Measurements from ENCODE around the gene CTDSPL. TPM values are rescaled to one million over a fixed set of nuclear protein-coding genes. Genes with fewer than 3 reads are reported as not detected.
"Not testable (repeated sequence)": the region's sequence is repeated elsewhere in the genome, so short reads cannot be mapped to it uniquely, and the experiment has no call there.

The CTDSPL gene
- total and polyA plus RNA-seq, 2 donors from 2014 or later: 55.9 to 78.3 TPM

DNA sequence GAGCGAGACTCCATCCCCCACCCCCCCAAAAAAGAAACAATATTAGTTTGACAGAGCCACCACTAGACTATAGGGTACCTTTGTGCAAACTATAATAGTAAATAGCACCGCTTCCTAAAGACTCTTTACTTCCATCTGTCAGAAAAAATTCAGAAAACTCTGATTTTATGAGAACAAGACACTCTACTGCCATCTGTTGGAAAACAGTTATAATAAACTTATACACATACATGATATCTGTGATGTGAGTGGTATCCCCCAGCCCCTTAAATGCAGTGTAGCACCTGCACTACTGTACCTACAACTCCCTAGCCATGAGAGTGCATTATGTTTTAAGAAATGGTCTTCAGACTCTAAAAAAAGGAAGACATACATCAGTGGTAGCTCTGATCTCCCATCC is 47.1 kb upstream of the CTDSPL start:
- intact Hi-C loops (cut with DNase I): no loop called here
- H3K4me3 ChIP-seq (ENCODE audit: low read length in 3 of 3): no peak overlapping the region
- H3K9me3 ChIP-seq (ENCODE audit: control insufficient read depth in 2 of 3, insufficient read depth in 1 of 3, low read length in 3 of 3): no peaks in the 10 kb centered on the region
- no peak overlapping the region for H3K9ac ChIP-seq (ENCODE audit: low read length in 3 of 3)
- H3K27ac ChIP-seq (ENCODE audit: low read depth in 2 of 2, low read length in 2 of 2): no peak overlapping the region
- peaks cover 0 to 7% (median 0%) of the 10 kb centered on the region in 3 donors for H3K4me1 ChIP-seq (ENCODE audit: control insufficient read depth in 2 of 3, insufficient read depth in 2 of 3, low read depth in 1 of 3, low read length in 3 of 3)
- TF ChIP-seq, protein P1, sequence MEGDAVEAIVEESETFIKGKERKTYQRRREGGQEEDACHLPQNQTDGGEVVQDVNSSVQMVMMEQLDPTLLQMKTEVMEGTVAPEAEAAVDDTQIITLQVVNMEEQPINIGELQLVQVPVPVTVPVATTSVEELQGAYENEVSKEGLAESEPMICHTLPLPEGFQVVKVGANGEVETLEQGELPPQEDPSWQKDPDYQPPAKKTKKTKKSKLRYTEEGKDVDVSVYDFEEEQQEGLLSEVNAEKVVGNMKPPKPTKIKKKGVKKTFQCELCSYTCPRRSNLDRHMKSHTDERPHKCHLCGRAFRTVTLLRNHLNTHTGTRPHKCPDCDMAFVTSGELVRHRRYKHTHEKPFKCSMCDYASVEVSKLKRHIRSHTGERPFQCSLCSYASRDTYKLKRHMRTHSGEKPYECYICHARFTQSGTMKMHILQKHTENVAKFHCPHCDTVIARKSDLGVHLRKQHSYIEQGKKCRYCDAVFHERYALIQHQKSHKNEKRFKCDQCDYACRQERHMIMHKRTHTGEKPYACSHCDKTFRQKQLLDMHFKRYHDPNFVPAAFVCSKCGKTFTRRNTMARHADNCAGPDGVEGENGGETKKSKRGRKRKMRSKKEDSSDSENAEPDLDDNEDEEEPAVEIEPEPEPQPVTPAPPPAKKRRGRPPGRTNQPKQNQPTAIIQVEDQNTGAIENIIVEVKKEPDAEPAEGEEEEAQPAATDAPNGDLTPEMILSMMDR (IDR thresholded peaks at IDR 0.05; ENCODE audit: borderline replicate concordance, extremely low read depth, insufficient read depth): no peak
- peak in 1 of 5 donors; percentile 19 for DNase-seq
- no peaks in the 10 kb centered on the region for H3K27me3 ChIP-seq (ENCODE audit: control insufficient read depth, insufficient read depth, low read length)
- H3K36me3 ChIP-seq (ENCODE audit: control insufficient read depth in 2 of 3, insufficient read depth in 3 of 3, low read length in 3 of 3): peaks cover 4 to 8% (median 4%) of the 10 kb centered on the region in 3 donors
- no peak for FAIRE-seq

DNA sequence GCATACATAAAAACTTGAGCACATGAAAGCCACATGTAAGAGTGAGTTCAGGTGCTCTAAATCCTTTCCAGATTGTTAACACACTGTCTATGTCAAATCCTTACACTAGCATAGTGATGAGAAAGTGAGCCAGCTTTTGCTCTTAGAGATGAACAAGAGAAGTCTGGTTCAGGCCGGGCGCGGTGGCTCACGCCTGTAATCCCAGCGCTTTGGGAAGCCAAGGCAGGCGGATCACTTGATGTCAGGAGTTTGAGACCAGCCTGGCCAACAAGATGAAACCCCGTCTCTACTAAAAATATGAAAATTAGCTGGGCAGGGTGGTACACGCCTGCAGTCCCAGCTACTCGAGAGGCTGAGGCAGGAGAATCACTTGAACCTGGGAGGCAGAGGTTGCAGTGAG is 46.5 kb upstream of the CTDSPL start:
- H3K36me3 ChIP-seq (ENCODE audit: control insufficient read depth in 2 of 3, insufficient read depth in 3 of 3, low read length in 3 of 3): not testable (repeated sequence)

DNA sequence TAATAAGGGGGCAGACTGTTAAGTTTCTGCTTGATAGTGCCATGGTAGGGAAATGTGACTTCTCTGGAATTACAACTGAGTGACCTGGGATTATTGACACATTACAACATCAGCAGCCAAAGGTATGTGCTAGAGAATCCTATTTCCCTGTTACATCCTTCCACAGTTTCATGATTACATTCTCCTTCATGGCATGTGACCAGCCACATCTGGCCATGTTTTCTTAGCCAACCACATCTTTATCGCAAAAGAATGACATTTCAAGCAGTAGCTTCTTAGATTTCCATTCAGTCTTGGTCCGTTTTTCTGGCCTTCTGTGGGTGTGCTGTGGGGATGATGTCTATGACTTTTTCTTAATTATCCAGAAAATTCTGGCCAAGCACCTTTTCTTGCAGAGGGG is 45.4 kb upstream of the CTDSPL start:
- H3K36me3 ChIP-seq (ENCODE audit: control insufficient read depth in 2 of 3, insufficient read depth in 3 of 3, low read length in 3 of 3): peaks cover 4 to 12% (median 7%) of the 10 kb centered on the region in 3 donors
- H3K4me1 ChIP-seq (ENCODE audit: control insufficient read depth in 2 of 3, insufficient read depth in 2 of 3, low read depth in 1 of 3, low read length in 3 of 3): peaks cover 0 to 4% (median 0%) of the 10 kb centered on the region in 3 donors
- no peak overlapping the region for H3K4me3 ChIP-seq (ENCODE audit: low read length in 3 of 3)
- no peaks in the 10 kb centered on the region for H3K27me3 ChIP-seq (ENCODE audit: control insufficient read depth, insufficient read depth, low read length)
- H3K9ac ChIP-seq (ENCODE audit: low read length in 3 of 3): no peak overlapping the region
- H3K27ac ChIP-seq (ENCODE audit: low read depth in 2 of 2, low read length in 2 of 2): no peak overlapping the region
- H3K9me3 ChIP-seq (ENCODE audit: control insufficient read depth in 2 of 3, insufficient read depth in 1 of 3, low read length in 3 of 3): no peaks in the 10 kb centered on the region
- TF ChIP-seq, protein P1 (IDR thresholded peaks at IDR 0.05; ENCODE audit: borderline replicate concordance, extremely low read depth, insufficient read depth): no peak
- intact Hi-C loops (cut with DNase I): no loop called here
- FAIRE-seq (no peak), DNase-seq (no peak)

More for the DNA sequence above, 46.5 kb upstream of the CTDSPL start:
- H3K9me3 ChIP-seq (ENCODE audit: control insufficient read depth in 2 of 3, insufficient read depth in 1 of 3, low read length in 3 of 3); H3K4me3 ChIP-seq (ENCODE audit: low read length in 3 of 3); DNase-seq; H3K9ac ChIP-seq (ENCODE audit: low read length in 3 of 3); H3K27me3 ChIP-seq (ENCODE audit: control insufficient read depth, insufficient read depth, low read length); H3K4me1 ChIP-seq (ENCODE audit: control insufficient read depth in 2 of 3, insufficient read depth in 2 of 3, low read depth in 1 of 3, low read length in 3 of 3); H3K27ac ChIP-seq (ENCODE audit: low read depth in 2 of 2, low read length in 2 of 2); intact Hi-C loops (cut with DNase I); FAIRE-seq: not testable (repeated sequence)

DNA sequence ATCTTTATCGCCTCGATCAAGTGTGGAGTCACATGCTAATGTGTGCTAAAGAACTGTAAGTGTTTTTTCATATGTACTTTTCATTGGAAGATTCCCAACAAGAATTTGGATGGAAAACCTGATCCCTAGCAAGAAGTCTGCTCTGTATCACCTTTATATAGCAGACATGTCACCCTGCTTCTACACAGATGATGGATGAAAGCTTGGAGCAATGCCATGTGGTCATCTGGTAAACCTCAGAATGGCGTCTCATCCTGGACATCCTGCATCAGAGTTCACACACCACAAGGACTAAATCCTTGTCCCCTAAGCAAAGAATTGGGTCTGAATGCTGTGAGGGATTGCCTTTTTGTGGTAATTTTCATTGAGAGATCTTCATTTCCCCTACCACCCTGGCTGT is 42.1 kb upstream of the CTDSPL start:
- DNase-seq (no peak), FAIRE-seq (no peak)
- intact Hi-C loops (cut with DNase I): no loop called here
- Histone ChIP-seq H3K36me3 (ENCODE audit: control insufficient read depth in 2 of 3, insufficient read depth in 3 of 3, low read length in 3 of 3) (peaks cover 4 to 12% (median 7%) of the 10 kb centered on the region in 3 donors), H3K9me3 (ENCODE audit: control insufficient read depth in 2 of 3, insufficient read depth in 1 of 3, low read length in 3 of 3) (no peaks in the 10 kb centered on the region), H3K4me1 (ENCODE audit: control insufficient read depth in 2 of 3, insufficient read depth in 2 of 3, low read depth in 1 of 3, low read length in 3 of 3) (no peaks in the 10 kb centered on the region), H3K27ac (ENCODE audit: low read depth in 2 of 2, low read length in 2 of 2) (no peak overlapping the region), H3K4me3 (ENCODE audit: low read length in 3 of 3) (no peak overlapping the region), H3K27me3 (ENCODE audit: control insufficient read depth, insufficient read depth, low read length) (no peaks in the 10 kb centered on the region), H3K9ac (ENCODE audit: low read length in 3 of 3) (no peak overlapping the region)
- TF ChIP-seq, protein P1 (IDR thresholded peaks at IDR 0.05; ENCODE audit: borderline replicate concordance, extremely low read depth, insufficient read depth): no peak

Measured in kidney (tissue), 14 donors.